Neural crest cell (in vitro differentiated cells): ENCODE measurements around the gene PAQR5. TPM values are rescaled to one million over a fixed set of nuclear protein-coding genes. Genes with fewer than 3 reads are reported as not detected.
A peak's percentile ranks its signal among the peaks of the same experiment; 100 is the strongest.

Source experiments
- DNase-seq: peaks from one replicate; pipeline ENCODE4 v3.0.0; 2021; ENCODE audit warnings: low read depth, mixed read lengths, low spot score
- H3K27ac Mint-ChIP-seq: one replicate; pipeline ENCODE4 v1.8.0; 2021; ENCODE audit warnings: mild to moderate bottlenecking, mixed read lengths; ENCODE audit not compliant: unreplicated experiment
- H3K27me3 Mint-ChIP-seq: 2 replicates; pipeline ENCODE4 v1.8.0; 2021; ENCODE audit warnings: low read depth, mild to moderate bottlenecking, mixed read lengths
- H3K36me3 Mint-ChIP-seq: 2 replicates; pipeline ENCODE4 v1.8.0; 2021; ENCODE audit warnings: low read depth, mild to moderate bottlenecking, mixed read lengths
- H3K4me1 Mint-ChIP-seq: 2 replicates; pipeline ENCODE4 v1.8.0; 2021; ENCODE audit warnings: mixed read lengths
- H3K4me3 Mint-ChIP-seq: one replicate; pipeline ENCODE4 v1.8.0; 2021; ENCODE audit warnings: mild to moderate bottlenecking, mixed read lengths
- H3K9me3 Mint-ChIP-seq: 2 replicates; pipeline ENCODE4 v1.8.0; 2021; ENCODE audit warnings: mixed read lengths
- total RNA-seq: library from RNA; stranded (reverse); gene quantifications from 2 replicates; pipeline ENCODE4 v1.2.1, GENCODE V29; 2021
- TF ChIP-seq, protein P1 (sequence below): fragments of 200-600 bp; sonication (generic); conservative IDR thresholded peaks from 2 replicates; pipeline ENCODE4 v1.5.0; 2021; ENCODE audit warnings: antibody characterized with exemption, mild to moderate bottlenecking

PAQR5 gene
- total RNA-seq, 1 donor from 2014 or later, result 0.21 TPM

GRCh38 chr15:69314736-69315135, 16.0 kb downstream of the PAQR5 start:
- peak overlapping the region; percentile 83 for H3K27ac Mint-ChIP-seq
- H3K4me3 Mint-ChIP-seq, result no peak overlapping the region
- no peaks in the 10 kb centered on the region for H3K36me3 Mint-ChIP-seq
- H3K4me1 Mint-ChIP-seq, result no peaks in the 10 kb centered on the region
- no peak for DNase-seq
- H3K27me3 Mint-ChIP-seq, result no peaks in the 10 kb centered on the region
- TF ChIP-seq, protein P1, sequence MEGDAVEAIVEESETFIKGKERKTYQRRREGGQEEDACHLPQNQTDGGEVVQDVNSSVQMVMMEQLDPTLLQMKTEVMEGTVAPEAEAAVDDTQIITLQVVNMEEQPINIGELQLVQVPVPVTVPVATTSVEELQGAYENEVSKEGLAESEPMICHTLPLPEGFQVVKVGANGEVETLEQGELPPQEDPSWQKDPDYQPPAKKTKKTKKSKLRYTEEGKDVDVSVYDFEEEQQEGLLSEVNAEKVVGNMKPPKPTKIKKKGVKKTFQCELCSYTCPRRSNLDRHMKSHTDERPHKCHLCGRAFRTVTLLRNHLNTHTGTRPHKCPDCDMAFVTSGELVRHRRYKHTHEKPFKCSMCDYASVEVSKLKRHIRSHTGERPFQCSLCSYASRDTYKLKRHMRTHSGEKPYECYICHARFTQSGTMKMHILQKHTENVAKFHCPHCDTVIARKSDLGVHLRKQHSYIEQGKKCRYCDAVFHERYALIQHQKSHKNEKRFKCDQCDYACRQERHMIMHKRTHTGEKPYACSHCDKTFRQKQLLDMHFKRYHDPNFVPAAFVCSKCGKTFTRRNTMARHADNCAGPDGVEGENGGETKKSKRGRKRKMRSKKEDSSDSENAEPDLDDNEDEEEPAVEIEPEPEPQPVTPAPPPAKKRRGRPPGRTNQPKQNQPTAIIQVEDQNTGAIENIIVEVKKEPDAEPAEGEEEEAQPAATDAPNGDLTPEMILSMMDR, result no peak
- no peaks in the 10 kb centered on the region for H3K9me3 Mint-ChIP-seq

DNA sequence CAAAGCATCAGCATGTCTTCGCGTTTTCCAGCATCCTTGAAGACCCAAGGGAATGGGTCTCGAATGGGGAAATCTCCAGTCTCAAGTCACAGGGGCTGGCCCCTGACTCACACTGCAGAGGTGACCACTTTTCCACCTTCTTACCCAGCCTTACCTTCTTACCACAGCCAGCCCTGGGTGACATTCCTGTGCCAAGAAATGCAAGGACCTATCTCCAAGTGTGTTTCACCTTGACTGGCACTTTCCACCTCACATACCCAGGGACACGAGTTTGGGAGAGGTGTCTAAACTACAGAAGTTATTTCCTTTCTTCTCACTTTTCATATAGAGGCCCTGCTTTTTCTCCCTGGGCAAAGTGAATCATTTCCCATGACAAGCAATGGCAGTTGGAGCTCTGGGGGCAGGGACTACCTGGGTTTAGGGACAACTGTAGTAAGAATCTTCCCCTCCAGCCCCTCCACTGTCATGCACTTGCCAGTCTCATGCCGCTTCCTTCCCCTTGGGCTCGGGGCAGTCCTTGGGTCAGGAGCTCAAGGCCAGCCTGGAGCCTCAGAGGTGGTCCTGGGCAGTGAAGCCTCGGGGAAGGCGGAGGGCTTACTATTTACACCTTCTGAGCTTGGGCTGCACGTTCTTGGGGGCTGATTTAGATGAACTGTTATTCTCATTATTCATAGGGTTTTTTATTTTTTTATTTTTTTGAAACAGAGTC, 16.8 kb downstream of the PAQR5 start:
- H3K9me3 Mint-ChIP-seq, result no peaks in the 10 kb centered on the region
- no peak overlapping the region for H3K4me3 Mint-ChIP-seq
- no peaks in the 10 kb centered on the region for H3K36me3 Mint-ChIP-seq
- H3K27me3 Mint-ChIP-seq, result no peaks in the 10 kb centered on the region
- no peaks in the 10 kb centered on the region for H3K4me1 Mint-ChIP-seq
- H3K27ac Mint-ChIP-seq, result no peak overlapping the region
- TF ChIP-seq, protein P1, result no peak
- no peak for DNase-seq

GRCh38 chr15:69316291-69316690, 17.6 kb downstream of the PAQR5 start:
- TF ChIP-seq, protein P1, result no peak
- H3K4me3 Mint-ChIP-seq, result no peak overlapping the region
- H3K27ac Mint-ChIP-seq, result no peak overlapping the region
- H3K27me3 Mint-ChIP-seq, result no peaks in the 10 kb centered on the region
- DNase-seq, result no peak
- H3K9me3 Mint-ChIP-seq, result no peaks in the 10 kb centered on the region
- H3K36me3 Mint-ChIP-seq, result no peaks in the 10 kb centered on the region
- H3K4me1 Mint-ChIP-seq, result no peaks in the 10 kb centered on the region

- H3K27me3 Mint-ChIP-seq, result no peaks in the 10 kb centered on the region
- TF ChIP-seq, protein P1, result no peak
- H3K27ac Mint-ChIP-seq, result peak overlapping the region; percentile 75
- no peaks in the 10 kb centered on the region for H3K4me1 Mint-ChIP-seq
- no peaks in the 10 kb centered on the region for H3K36me3 Mint-ChIP-seq
- H3K9me3 Mint-ChIP-seq, result no peaks in the 10 kb centered on the region
- no peak overlapping the region for H3K4me3 Mint-ChIP-seq
- no peak for DNase-seq
Observed at GRCh38 chr15:69317392-69317841, 18.7 kb downstream of the PAQR5 start.

DNA sequence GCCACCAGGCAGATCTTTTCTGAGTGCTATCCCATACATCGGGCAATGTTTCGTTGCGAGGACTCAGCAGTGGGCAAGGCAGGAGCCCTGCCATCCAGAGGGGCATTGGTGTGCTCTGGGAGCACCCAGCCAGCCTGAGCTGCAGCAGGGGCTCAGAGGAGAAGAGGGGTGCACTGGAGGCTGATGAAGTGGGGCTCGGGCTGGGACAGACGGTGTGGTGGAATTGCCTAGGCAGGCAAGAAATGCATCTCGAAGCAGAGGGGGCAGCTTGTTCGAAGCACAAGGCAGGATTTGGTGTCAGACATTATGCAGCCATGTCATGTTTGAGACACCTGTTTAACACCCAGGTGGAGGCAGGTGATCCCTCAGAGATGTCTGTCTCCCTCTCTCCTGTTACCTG, 19.3 kb downstream of the PAQR5 start:
- no peak overlapping the region for H3K4me3 Mint-ChIP-seq
- no peak for DNase-seq
- no peak overlapping the region for H3K27ac Mint-ChIP-seq
- H3K27me3 Mint-ChIP-seq, result no peaks in the 10 kb centered on the region
- no peaks in the 10 kb centered on the region for H3K9me3 Mint-ChIP-seq
- H3K4me1 Mint-ChIP-seq, result no peaks in the 10 kb centered on the region
- H3K36me3 Mint-ChIP-seq, result no peaks in the 10 kb centered on the region
- TF ChIP-seq, protein P1, result no peak
